Esophagus mucosa (tissue), 1 donor: Measurements from ENCODE around the gene FSD1. TPM values are rescaled to one million over a fixed set of nuclear protein-coding genes. Genes with fewer than 3 reads are reported as not detected.
"Not testable (repeated sequence)": the region's sequence is repeated elsewhere in the genome, so short reads cannot be mapped to it uniquely, and the experiment has no call there.

Experiments
- ATAC-seq: fragments of 200-7000 bp; cut with Tn5 transposase; one replicate; pipeline ENCODE4 v1.9.1; 2020
- total RNA-seq: library from RNA; stranded (reverse); gene quantifications from one replicate; pipeline ENCODE4 v1.2.4, GENCODE V29; 2023
- donor health status: DM: yes; HTN: yes; CAD: no.

Gene FSD1
- total RNA-seq, 1 donor from 2014 or later = 0.36 TPM

- ATAC-seq = no peak
Measured at GRCh38 chr19:4345342-4346019, 41.1 kb downstream of the FSD1 start.

DNA sequence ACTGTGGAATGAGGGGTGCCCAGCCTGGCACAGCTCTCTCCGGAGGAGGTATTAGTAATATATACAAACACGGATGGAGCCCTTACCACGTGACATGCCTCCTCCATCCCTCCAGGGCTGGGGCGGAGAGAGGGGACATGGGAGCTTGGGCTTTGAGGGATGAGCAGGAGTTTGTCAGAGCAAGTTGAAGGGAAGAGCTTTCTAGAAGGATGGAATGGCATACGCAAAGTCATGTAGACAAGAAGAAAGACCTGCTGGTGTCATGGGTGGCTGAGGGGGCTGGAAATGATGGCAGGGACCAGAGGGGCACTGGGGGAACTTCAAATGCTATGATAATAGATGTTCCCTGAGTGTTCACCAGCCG lies 41.6 kb downstream of the FSD1 start:
- no peak for ATAC-seq

GRCh38 chr19:4347521-4347920 lies 43.1 kb downstream of the FSD1 start:
- ATAC-seq = no peak

DNA sequence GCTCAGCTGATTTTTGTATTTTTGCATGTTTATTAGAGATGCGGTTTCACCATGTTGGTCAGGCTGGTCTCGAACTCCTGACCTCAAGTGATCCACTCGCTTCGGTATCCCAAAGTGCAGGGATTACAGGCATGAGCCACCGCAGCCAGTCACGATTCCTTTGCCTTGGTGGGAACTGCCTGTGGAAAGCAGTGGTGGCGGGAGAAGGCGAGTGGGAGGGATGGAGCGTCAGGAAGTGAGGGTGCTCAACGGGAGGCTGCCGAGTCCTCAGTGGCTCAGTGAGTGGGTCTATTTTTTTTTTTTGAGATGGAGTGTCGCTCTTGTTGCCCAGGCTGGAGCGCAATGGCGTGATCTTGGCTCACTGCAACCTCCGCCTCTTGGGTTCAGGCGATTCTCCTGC lies 44.8 kb downstream of the FSD1 start:
- ATAC-seq = not testable (repeated sequence)

- no peak for ATAC-seq
Measured at GRCh38 chr19:4350111-4350510, 45.7 kb downstream of the FSD1 start.

DNA sequence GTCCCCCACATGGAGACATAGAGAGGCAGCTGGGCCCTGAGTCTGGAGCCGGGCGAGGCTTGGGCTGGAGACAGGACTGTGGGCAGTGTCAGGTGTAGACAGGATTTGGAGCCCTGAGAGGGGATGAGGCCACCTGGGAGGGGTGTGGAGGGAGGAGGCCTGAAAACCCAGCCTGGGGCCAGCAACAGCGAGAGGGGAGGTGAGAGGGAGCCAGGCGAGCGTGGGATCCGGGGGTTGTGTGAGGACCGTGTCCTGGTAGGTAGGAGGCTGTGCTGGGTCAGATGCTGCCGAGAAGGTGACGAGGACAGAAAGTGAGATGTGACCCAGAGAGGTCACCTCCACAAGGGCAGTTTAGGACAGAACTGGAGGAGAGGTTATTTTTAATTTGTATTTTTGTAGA lies 46.3 kb downstream of the FSD1 start:
- peak; percentile 16 for ATAC-seq

DNA sequence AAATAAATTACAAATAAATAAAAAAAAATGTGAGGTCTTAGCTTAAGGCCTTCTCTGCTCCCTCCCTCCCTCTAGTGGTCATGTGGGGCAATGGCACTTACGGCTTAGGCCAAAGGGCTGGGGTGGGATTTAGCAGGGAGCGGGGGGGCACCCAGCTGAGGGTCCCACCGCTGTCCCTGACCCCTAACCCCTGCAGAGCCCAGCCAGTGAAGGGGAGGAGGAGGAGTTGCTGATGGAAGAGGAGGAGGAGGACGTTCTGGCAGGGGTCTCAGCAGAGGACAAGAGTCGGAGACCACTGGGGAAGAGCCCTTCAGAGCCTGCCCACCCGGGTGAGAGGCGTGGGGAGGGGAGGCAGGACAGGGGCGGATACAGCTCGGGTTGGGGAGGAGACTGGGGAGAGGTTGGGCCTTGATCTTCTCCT lies 48.3 kb downstream of the FSD1 start:
- peak; percentile 59 for ATAC-seq

- ATAC-seq = no peak
Measured at GRCh38 chr19:4354282-4354681, 49.9 kb downstream of the FSD1 start.

- ATAC-seq = no peak
Measured at GRCh38 chr19:4354897-4355296, 50.5 kb downstream of the FSD1 start.

GRCh38 chr19:4357095-4357797 lies 52.8 kb downstream of the FSD1 start:
- ATAC-seq = no peak

GRCh38 chr19:4357921-4358326 lies 53.5 kb downstream of the FSD1 start:
- ATAC-seq = no peak

- ATAC-seq = no peak
Measured at GRCh38 chr19:4358709-4359626, 54.6 kb downstream of the FSD1 start.

DNA sequence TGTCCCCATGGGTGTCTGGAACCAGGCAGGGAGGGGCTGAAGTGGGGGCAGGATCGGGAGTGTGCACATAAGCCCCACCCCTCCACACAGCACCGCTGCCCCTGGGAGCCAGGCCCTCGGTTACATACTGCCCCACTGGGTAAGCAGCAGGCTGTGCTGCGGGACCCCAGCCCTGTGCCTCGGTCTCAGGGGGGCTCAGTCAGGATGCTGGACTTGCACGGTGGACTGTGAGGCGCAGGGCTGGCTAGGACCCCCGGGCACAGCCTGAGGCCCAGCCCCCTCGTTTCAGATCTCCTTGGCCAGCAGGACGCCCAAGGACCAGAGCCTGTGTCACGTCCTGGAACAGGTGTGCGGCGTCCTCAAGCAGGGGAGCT lies 55.2 kb downstream of the FSD1 start:
- no peak for ATAC-seq

DNA sequence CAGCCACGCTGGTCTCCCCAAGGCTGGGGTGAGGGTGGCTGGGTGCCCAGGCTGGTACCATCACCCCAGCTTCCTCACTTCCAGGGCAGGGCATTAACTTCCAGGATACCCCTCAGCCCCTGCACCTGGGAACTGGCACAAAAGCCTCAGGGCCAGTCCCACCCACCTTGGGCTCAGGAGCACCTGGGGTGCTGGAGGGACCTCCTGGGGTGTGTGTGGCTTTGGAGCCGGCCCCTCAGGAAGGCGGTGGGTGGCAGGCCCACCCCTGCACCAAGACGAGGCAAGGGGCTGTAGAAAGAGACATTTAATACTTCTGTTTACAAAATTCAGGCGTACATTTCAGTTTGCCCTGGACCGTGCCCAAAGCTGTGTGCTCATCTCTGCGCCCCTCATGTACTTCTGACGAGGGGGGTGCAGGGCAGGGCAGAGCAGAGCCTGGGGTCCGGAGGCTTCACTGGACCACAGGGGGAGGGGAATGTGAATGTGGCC lies 55.7 kb downstream of the FSD1 start:
- no peak for ATAC-seq

- no peak for ATAC-seq
Measured at GRCh38 chr19:4360641-4361151, 56.3 kb downstream of the FSD1 start.

DNA sequence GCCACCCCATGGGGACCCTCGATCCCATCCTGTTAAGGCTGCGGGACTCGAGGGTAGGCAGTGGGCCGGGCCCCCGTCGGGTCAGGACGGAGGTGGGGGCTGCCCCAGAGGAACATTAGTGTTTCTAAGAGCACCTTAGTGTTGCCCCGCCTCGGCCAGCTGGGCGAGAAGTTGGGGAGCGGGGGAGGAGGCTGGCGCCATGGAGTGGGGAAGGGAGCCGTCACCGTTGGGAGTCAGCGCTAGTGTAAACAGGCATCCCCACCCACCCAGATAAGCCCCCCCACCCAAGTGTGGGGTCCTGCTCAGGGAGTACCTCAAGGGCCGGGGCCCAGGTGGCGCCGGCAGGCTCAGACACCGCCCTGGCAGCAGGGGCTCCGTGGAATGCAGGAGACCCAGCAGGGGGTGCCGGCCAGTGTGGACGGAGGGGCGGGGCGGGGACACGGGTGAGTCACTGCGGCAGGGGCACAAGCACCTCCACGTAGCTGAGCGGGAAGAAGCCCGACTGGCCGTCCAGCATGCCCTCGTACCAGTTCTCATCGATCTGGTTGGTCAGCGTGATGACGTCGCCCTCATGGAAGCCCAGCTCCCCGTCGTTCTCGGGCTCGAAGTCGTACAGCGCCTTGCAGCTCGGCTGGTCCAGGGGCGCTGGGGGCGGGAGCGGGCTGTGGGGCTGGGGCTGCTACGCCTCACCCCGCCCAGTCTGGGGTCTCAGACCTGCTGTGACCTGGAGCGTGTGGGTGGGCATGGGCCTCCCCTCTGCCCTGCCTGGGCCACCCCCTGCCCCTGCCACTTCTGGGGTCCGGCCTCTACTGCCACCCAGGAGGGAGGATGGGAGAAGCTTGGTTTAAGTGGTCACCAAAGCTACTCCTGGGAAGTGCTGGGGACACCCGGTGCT lies 57.0 kb downstream of the FSD1 start:
- no peak for ATAC-seq

DNA sequence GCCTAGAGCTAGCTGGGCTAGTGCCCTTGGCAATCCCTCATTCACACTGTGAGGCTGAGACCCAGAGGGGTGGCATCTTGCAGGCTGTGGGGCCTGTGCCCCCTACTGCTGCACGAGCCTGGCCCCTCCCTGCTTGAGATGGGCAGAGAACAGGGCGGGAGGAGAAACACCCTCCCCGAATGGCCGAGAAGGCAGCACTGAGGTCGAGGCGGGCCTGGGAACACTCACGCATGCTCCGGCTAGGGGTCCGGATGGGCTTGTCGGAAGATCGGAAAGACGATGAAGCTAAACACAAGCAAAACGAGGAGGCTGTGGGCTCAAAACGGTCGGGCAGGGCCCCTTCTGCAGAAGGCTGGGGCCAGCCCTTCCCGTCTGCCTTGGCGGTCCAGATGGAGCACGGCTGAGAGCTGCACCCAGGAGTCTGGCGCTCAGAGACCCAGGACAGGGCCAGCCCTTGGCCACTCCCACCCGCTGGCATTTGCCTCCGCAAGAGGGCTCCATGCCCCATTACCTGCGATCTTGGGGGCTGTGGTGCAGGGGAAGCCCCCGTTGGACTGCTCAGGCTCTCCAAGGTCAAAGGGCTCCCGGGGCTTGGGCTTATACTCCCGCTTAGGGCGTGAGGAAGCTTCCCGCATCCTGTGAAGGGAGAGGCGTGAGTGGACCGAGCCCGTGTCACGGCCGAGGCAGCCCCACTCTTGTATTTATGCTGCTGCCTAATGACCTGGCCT lies 57.9 kb downstream of the FSD1 start:
- ATAC-seq = no peak

GRCh38 chr19:4362831-4363545 lies 58.6 kb downstream of the FSD1 start:
- ATAC-seq = peak; percentile 3

- no peak for ATAC-seq
Measured at GRCh38 chr19:4363571-4364304, 59.3 kb downstream of the FSD1 start.

- ATAC-seq = no peak
Measured at GRCh38 chr19:4365341-4365740, 60.9 kb downstream of the FSD1 start.
